ENCODE data around the gene CCDC61.
A peak's percentile ranks its signal among the peaks of the same experiment; 100 is the strongest.

CCDC61 gene

DNA sequence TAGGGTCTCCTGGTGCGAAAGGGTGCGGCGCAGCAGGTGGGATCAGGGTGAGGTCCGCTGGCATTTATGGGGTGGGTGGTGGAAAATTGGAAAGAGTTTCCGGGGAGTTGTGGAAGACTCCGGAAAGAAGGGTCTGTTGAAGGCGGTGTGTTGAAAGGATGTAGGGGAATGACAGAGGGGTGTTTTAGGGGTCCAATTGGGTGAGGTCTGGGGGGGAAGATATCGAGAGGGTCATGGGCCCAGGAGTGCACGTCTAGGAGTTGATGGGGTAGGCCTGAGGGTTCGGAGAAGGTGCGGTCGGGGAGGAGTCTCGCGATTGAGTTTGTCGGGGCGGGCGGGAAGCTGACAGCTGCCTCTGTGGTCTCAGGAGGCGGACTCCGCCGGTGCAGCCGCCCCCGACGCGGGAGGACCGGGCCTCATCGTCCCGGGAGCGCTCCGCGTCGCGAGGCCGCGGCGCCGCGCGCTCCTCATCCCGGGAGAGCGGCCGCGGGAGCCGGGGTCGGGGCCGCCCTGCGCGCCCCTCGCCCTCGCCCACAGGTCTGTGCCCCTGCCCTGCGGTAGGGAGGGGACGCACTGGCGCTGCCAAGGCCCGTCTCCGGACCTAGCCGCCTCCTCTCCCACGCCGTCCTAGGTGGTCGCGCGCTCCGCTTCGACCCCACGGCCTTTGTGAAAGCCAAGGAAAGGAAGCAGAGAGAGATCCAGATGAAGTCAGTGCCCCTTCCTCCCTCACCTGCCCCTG, 20.6 kb downstream of the CCDC61 start:
- DNase-seq (ENCODE audit: low read depth in 2 of 2), result no peak

DNA sequence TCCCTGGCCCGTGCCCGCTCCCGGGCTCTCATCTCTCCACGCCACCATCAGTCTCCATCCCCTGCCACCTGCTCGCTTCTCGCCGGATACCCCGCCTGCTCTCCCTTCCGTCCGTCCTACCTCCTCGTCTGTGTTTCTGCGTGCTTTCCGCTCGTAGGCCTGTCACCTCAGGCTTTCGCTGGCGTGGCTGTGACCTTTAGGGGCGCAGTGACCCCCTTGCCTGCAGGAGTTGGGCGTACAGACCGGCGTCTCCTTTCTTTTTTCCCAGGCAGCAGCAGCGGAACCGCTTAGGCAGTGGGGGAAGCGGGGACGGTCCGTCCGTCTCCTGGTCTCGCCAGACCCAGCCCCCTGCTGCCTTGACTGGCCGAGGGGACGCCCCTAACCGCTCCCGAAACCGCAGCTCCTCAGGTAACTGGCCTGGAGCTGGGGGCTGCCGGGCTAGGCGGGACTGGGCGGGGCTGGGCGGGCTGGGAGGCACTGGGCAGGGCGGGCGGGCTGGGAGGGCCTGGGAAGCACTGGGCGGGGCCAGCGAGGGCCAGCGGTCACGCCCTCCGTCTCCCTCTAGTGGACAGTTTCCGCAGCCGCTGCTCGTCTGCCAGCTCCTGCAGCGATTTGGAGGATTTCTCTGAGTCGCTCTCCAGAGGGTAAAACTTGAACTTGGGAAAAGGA, 21.3 kb downstream of the CCDC61 start:
- peak; percentile 61 to 75 for DNase-seq (ENCODE audit: low read depth in 2 of 2)

DNA sequence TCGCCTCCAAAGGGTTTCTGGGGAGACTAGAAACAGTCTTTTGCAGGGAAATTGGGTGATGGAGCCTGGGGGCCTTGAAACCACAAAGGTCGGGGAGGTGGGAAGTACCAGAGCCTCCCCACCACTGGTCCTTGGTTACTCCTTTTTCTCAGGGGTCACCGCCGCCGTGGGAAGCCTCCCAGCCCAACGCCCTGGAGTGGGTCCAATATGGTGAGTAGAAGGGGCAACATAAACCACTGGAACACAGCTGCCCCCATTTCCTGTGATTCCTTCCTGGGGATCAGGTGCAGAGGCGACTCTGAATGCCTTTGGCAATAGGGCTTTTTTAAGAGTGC, 21.8 kb downstream of the CCDC61 start:
- DNase-seq (ENCODE audit: low read depth in 2 of 2), result no peak

DNA sequence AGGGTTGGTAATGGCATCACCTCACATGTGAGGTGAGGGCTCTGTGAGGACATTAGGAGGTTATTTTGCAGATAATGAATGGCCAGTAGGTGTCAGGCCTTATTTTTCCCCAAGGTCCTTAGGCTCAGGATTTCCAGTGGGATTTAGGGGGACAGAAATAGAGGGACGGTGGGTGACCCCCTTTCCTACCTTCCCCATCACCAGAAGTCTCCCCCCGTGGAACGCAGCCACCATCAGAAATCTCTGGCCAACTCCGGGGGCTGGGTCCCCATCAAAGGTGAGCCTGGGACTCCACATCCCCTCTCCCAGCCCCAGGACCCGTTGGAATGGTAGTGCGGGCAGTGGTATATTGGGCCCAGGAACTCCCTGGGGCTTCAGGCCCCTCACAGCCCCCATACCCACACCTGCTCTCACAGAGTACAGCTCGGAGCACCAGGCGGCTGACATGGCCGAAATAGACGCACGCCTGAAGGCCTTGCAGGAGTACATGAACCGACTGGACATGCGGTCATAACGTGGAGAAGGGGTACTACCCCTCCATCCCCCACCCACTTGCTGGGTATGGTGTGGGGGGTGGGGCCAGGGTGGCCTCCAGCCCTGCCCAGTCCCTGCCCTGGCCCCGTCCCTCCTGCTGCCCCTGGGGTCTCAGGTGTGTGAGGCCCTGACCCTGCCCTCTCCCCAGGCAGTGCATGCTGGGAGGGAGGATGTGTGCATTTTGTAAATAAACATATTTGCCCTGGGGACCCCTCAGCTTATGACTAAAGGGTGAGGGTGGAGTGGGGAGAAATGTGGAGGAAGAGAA, 22.8 kb downstream of the CCDC61 start:
- DNase-seq (ENCODE audit: low read depth in 2 of 2), result no peak

DNA sequence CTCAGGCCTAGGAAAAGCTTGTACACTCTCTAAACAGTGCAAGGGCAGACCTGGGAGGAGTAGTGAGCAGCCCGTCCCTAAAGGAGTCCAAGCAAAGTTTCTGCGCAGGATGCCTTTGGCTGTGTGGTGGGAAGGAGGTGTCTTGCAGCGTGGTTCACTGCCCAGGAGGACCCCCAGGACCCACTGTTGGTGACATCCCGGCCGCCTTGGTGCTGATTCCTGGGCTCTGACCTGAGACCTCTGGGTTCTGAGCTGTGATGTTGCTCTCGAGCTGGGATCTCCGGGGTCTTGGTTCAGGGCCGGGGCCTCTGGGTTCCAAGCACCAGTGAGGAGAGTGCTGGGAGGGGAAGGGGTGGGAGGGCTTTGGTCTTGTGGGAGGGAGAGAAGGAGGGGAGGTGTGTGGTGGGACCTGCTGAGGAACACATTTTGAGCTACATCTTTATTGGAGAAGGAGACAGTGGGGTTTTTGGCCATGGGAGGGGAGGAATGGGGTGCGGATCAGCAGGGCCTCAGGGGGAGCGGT, 23.5 kb downstream of the CCDC61 start:
- no peak for DNase-seq (ENCODE audit: low read depth in 2 of 2)

DNA sequence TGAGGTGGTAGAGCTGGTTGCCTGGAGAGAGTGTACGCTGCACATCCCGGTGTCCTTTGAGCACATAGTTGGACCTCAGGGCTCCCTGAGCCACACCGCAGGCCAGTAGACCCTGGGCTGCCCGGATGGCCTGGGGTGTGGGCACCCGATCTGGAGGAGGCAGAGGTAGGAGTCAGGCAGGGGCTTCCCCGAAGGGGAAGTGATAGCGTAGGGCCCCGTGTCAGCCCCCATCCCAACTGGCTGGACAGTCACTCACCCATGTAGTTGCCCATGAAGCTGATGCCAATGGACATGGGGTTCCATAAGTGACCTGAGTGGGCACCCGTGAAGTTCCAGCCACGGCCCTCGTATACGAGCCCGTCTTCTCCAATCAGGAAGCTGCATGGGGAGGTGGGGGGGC, 24.0 kb downstream of the CCDC61 start:
- no peak for DNase-seq (ENCODE audit: low read depth in 2 of 2)

DNA sequence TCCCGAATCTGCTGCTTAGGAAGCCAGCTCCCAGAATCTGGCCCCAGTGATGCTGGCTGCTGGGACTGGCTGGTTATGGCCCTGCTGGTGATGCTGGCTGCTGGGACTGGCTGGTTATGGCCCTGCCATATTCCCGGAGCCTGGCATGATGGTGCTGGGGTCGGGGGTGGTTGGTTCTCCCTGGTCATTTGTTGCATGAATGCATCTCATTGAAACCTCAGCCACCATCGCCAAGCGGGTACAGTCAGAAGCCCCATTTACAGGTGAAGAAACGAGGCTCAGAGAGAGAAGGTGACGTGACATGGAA, 25.5 kb downstream of the CCDC61 start:
- no peak for DNase-seq (ENCODE audit: low read depth in 2 of 2)

DNA sequence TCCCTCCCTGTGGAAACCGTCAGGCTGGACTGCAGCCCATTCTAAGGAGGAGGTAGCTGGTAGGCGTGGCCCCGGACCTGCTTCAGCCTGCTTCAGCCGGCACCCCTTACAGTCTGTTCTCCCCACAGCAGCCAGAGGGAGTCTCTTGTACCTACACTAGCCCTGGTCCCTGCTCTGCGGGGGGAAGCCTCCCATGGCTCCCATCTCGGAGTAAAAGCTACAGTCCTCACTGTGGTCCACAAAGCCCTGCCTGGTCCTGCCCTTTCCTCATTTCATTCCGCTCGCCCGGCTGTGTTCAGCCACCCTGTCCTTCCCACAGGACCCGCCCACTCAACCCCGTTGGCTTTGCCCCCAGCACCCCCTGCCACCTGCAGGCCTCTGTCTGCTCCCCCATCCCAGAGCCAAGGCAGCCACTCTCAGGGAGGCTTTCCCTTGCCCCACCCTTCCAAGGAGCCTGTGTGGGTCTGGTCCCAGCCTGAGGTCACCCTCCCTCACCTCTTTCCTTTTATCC, 26.3 kb downstream of the CCDC61 start:
- DNase-seq (ENCODE audit: low read depth in 2 of 2), result no peak

DNA sequence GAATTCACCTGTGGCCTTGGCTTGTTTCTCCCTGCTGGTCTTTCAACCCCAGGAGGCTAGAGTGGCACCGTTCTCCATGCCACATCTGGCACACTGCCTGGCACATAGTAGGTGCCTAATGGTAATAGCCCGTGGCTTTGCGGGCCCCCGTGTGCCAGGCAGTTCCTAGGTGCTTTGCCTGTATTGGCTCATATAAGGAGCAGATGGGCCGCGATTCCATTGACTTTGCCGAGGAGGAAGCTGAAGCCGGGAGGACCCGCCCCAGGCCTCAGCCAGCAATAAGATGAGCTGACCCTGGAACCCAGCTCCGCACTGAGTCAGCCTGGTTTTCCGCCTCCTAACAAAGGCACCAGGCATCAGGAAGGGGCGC, 26.8 kb downstream of the CCDC61 start:
- no peak for DNase-seq (ENCODE audit: low read depth in 2 of 2)

DNA sequence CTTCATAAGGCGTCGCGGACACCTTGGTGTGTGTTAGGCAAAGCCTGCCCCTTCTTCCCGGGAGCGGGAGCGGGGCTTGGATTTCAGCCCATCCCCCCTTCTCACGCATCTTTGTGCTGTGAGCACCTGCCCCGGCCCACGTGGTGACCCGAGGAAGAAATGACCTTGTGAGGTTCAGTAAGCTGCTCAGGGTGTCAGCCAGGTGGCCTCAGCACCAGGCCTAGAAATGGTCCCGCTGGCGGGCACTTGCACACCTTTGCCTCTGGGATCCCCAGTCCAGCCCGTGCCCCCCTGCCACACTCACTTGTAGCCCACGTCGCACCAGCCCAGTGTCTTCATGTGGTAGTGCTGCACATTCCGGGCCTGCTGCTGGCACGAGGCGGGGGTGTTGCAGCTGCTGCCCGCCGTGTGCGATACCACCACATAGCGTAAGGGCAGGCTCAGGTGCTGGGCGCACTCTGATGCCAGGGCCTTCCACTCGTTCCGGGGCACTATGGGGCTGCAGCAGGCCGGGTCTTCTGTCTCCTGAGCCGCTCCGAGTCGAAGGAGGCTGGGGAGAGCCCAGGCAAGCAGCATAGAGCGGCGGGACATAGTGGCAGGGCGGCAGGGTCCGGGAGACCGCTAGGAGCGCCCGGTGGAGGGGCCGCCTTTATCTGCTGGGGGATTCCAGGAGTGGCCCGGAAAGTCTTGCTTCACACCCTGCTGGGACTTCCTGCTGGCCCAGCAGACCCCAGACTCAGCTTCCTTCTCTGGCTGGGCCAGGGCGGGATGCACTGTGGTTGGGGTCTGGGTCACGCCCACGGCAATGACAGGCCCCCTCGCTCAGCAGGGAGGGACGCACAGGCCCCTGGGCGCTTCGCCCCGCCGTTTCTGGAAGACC, 27.4 kb downstream of the CCDC61 start, which contains the start of gene PGLYRP1:
Gene PGLYRP1, minus strand, starts transcription at position 623 of the 880 bp plus-strand sequence. Its CDS starts 32 bp downstream, at position 591.
- DNase-seq (ENCODE audit: low read depth in 2 of 2), result no peak

DNA sequence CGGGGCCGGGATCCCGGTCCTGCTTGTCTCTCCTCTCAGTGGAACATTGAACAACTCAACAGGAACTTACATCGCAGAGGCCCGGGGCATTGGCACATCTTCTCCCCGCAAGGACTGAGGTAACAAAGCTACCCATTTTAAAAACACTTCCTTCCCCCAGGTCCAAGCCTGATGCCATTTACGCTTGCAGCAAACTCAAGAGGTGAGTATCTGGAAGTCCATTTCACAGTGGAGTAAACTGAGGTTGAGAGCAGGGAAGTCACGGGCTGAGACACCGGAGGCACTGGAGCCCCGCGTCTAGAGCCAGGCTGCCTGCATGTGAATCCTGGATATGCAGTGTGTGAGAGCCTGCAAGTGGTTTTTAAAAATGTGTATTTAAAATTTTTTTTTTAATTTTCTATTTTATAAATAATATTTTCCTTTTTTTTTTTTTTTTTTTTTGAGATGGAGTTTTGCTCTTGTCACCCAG, 28.1 kb downstream of the CCDC61 start:
- no peak for DNase-seq (ENCODE audit: low read depth in 2 of 2)

DNA sequence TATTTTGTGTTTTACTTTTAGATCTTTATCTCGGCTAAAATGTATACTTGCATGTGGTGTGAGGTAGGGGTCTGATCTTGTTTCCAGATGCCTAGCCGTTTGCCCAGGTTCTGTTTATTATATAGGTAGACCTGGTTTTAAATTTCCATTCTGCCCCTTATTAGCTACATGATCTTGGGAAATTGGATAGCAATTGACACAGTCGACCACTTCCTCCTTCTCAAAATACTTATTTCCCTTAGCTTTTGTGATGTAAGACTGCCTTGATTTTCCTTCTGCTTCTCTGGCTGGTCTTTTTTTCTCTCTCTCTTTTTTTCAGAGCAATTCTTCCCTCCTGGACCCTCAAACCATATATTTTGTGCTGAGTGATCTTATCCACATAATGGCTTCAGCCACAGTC, 30.6 kb downstream of the CCDC61 start:
- no peak for DNase-seq (ENCODE audit: low read depth in 2 of 2)

DNA sequence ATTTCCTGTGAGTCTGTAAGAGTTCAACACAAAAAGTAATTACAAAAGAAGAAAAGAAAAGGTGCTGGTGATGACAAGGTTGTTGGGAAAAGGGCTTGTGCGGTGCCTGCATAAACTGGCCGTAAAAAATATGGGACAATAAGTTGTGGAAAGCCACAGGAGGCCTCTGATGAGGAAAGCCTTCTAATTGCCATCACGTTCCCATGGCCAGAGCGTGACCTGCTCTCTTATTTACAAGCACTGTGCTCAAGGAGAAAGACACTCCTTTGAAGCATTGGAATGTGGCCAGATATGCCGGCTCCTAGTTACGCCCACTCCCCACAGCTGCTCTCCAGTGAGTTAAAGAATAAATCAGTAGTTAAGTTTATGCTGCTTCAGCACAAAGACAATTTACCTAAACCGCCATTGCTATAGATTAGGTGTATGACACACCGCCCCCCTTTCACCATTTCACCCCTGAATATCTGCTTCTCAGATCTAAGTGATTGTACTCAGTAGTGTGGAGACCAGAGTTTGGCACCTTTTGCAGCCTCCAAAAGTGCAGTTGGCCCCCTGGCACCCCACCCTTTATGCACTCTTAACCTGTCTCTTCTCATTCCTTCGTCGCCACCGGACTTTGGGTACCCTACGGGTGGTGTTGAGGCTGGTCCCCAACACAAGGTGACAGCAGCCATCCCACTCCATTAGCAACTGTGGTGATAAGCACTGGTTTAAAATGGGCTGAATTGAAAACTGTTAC, 35.7 kb downstream of the CCDC61 start:
- DNase-seq (ENCODE audit: low read depth in 2 of 2), result no peak

DNA sequence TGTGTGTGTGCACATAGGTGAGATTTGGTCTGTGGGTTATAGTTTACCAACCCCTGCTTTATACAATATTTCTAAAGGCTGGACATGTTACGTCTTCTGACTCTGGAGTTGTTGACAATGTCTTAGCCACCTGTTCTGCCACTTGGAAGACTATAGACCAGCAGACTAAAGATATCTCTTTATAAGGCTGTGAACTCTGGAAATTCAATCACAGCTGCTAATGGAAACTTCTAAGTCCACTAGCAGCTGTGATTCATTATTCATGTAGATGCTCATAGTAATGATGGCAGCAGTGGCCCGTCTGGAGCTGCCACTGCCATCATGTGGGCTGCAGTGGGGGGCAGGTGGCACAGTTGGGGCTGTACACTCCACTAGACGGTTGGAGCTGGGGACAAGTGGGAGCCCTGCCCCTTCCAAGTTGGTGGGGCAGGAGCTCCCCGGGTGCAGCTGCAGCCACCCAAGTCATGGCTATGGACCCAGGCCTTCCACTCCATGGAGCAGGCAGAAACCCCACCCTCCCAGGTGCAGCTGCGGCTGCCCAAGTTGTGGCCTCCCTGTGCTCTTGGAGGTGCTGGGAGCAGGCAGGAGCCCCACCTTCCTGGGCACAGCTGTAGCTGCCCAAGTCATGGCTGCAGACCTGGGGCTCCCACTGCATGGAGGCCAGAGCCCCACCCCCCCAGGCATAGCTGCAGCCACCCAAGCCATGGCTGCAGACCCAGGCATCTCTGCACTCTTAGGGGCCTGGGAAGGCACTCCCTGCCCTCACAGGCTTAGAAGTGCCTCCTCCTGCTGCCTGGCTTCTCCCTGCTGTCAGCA, 36.7 kb downstream of the CCDC61 start:
- no peak for DNase-seq (ENCODE audit: low read depth in 2 of 2)

DNA sequence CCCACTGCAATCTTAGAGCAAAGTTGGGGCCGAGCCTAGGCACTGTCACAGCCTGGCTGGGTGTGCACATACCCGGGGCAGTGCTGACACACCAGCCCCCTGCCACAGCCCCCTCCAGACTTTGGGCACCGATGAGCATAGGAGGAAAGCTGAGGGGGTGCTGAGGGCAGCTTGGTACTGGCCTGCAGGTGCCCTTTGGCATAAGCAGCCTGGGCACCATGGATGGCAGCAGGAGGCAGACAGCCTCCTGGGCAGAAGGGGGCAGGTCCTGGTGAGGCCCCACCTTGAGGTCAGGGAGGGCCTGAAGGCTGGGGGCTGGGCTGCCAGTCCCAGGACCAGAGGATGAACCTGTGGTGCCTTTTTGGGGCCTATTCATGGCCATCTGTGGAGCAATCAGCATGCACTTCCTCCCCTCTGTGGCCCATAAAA, 37.3 kb downstream of the CCDC61 start:
- no peak for DNase-seq (ENCODE audit: low read depth in 2 of 2)

DNA sequence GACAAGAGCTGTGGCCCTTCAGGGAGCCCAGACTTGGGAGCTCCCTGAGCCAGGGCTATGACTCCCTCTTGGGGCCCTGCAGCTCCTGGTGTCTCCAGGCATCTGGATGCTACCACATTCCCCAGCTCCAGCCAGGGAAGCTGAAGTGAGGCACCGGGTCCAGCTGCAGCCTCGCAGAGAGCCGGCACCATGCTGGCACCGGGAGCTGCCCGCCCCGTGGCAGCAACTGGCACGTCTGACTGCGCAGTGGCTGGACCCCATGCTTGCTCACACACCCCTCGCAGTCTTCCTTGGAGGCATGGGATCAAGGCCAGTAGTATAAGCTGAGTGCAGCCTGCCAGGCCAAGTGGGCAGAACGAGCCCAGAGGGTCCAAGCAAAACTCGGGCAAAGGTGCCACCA, 38.1 kb downstream of the CCDC61 start:
- no peak for DNase-seq (ENCODE audit: low read depth in 2 of 2)

DNA sequence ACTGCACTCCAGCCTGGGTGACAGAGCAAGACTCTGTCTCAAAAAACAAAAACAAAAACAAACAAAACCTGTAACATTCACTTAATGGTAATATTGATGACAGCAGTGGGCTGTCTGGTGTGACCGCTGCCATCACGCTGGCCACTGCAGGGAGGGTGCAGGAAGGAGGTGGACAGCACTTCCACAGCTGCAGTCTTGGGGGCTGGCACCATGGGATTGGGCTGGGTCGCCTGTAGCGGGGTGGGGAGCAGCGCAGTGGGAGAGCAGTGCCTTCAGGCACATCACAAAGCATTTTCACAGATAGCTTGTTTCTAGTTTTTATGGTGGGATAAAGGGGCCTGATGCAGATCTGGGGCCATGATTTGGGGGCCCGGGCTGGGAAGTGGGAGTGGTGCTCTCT, 40.3 kb downstream of the CCDC61 start:
- no peak for DNase-seq (ENCODE audit: low read depth in 2 of 2)

DNA sequence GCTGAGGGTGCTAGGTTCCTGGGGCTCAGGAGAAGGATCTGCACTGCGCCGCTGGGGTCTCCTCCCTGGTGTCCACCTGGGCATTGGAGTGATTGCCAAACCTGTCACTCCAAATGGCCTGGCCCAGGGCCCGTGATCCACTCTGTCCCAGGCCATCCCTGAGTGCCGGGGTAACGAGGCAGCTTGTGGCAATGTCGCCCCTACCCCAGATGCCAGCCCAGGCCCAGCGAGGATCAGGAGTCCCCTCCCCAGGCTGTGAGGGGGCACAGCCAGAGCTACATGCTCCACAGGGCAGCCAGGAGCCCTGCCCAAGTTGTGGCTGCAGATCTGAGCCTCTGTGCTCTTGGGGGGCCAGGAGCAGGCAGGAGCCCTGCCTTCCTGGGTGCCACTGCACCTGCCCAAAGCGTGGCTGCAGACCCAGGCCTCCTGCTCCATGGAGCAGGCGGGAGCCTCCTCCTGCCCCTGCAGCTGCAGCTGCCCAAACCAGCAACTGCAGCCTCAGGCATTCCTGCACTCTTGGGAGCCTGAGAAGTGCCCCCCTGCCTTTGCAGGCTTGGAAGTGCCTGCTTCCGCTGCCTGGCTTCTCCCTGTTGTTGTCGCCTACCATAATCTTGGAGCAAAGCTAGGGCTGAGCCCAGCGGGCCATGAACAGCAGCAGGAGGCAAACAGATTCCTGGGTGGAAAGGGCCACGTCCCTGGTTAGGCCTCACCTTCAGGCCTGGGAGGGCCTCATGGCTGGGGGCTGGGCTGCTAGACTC, 40.9 kb downstream of the CCDC61 start:
- no peak for DNase-seq (ENCODE audit: low read depth in 2 of 2)

DNA sequence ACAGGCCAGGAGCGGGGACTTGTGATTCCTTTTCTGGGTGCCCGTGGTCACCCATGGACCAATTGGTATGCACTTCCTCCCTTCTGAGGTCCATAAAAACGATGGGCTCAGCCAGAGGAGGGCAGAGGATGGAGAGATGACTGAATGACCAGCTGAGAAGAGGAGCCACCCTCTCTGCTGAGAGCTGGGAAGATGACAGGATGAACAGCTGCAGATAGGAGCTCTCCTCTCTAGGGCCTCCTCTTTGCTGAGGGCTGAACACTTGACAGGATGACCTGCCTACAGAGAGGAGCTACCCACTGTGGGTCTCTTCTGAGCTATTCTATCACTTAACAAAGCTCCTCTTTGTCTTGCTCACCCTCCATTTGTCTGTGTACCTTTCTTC, 41.5 kb downstream of the CCDC61 start:
- DNase-seq (ENCODE audit: low read depth in 2 of 2), result no peak
